ENCODE data around the gene FAM81A.
"Not testable (repeated sequence)": the region's sequence is repeated elsewhere in the genome, so short reads cannot be mapped to it uniquely, and the experiment has no call there.

Gene FAM81A

DNA sequence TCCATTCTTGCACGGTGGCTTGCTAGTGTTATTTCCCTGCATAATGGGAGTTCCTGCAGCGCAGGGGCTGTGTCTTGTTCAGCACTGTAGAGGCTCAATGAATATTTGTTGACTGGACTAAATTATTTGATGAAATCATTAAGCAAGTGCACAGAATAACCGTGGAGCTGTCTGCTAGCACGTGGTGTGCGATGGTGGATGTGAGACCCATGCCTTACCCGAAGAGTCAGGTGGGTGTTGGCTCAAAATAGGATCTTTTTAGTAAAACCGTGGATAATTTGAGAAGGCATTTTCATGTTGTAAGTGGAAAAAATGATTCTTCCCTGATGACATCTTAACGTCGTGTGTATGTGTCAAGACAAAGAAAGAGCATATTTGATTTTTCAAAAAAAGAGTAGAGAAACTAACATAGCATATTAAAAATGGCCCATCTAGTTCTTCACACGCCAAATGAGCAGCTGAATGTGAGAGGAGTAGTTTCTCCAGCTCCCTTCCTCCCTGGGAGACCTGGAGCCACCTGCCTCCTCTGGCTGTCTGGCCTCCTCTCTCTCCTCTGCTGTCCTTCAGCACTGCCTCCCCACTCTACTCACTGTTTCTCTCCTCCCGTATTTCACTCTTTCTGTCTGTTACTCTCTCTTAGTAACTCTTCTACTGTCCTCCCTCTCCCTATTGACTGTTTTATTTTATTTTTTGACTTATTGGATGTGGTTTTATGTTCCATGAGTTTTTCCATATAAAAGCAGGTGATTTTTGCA is 6.3 kb downstream of the FAM81A start:
- Mint-ChIP-seq H3K27ac (no peak overlapping the region), H3K4me3 (no peak overlapping the region), H3K4me1 (peaks cover 8% of the 10 kb centered on the region), H3K9me3 (no peaks in the 10 kb centered on the region), H3K27me3 (peaks cover 34% of the 10 kb centered on the region)
- DNase-seq, result no peak
- no peak for ATAC-seq

DNA sequence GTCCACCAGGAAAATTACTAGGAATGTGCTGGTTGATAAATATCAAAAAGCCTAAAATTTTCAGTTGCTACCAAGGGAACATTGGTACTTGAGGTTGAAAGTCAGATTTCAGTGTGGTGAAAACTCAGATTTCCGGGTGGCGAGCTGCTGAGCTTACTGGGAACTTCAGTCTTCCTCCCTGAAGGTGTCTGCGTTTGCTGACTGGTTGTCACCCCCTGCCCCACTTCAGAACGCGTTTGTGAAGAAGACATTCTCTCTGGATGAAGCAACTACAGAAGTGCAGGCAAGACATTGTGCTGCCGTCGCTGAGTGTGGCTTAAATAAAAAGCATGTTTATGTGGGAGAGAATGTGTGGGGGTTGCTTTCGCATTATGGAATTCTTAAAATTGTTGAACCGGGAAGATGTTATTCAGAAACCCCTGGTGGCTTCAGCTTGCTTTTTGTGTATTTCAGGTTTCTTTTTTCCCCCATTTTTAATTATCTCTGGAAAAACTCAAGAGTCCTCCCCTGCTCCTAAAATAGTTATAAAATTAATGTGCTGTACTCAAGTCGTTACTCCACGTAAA is 7.1 kb downstream of the FAM81A start:
- peaks cover 8% of the 10 kb centered on the region for H3K4me1 Mint-ChIP-seq
- peaks cover 26% of the 10 kb centered on the region for H3K27me3 Mint-ChIP-seq
- H3K27ac Mint-ChIP-seq, result no peak overlapping the region

DNA sequence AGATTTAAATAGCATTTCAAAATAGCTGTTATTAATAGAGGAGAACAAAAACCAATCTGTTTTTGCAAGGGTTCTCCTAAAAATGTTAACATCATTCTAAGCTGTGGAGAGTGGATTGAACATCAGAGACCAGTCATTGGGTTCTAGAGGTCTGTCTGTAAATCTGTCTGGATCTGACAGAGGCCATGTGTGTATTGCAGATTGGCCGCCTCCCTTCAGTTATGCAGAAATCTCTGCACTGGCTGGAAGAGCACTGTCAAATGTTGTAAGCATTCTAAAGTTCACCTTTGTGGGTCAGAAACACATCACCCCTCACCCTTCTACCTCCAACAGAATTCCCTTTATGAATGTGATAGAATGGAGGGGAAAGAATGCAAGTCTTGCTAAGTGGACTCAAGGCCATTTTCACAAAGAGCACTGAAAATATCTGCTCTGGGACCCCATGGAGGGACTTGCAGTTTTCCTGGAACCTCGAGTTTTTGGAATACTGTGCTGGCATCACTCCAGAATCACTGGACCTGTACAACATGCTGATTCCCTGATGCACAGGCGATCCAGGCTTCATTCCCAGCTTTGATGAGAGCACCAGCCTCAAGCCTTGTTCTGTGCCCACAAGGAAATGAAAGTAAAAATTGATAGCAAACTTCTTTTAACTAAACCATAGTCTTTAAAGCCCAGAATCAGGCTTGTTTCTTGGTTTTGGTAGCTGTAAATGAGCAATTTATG is 8.4 kb downstream of the FAM81A start:
- peaks cover 13% of the 10 kb centered on the region for H3K27me3 Mint-ChIP-seq
- H3K27ac Mint-ChIP-seq, result no peak overlapping the region
- DNase-seq, result no peak
- H3K9me3 Mint-ChIP-seq, result no peaks in the 10 kb centered on the region
- ATAC-seq, result no peak
- no peak overlapping the region for H3K4me3 Mint-ChIP-seq
- H3K4me1 Mint-ChIP-seq, result peaks cover 8% of the 10 kb centered on the region

More for the DNA sequence above, 7.1 kb downstream of the FAM81A start:
- H3K9me3 Mint-ChIP-seq, result no peaks in the 10 kb centered on the region
- DNase-seq, result no peak
- no peak overlapping the region for H3K4me3 Mint-ChIP-seq
- no peak for ATAC-seq

DNA sequence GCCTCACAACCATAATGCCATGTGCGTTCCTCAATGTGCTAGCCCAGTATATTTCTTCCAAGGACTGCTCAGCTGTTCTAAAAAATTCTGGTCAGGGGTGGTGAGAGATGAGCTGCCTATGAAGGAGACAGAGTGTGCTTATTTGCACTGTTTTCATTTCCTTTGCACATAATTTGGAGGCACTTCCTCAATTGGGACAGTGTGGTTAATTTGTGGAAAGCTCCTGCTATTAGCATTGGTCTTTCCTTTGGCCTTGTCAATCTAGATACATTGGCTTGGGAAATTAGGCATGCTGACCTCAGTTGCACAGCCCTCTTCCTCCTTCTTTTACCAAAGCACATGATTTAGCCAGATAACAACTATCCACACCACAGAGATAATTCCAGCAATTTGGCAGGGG is 9.4 kb downstream of the FAM81A start:
- no peak for DNase-seq
- Mint-ChIP-seq H3K4me1 (peaks cover 8% of the 10 kb centered on the region), H3K27me3 (peaks cover 8% of the 10 kb centered on the region), H3K27ac (no peak overlapping the region), H3K9me3 (no peaks in the 10 kb centered on the region), H3K4me3 (no peak overlapping the region)
- no peak for ATAC-seq

DNA sequence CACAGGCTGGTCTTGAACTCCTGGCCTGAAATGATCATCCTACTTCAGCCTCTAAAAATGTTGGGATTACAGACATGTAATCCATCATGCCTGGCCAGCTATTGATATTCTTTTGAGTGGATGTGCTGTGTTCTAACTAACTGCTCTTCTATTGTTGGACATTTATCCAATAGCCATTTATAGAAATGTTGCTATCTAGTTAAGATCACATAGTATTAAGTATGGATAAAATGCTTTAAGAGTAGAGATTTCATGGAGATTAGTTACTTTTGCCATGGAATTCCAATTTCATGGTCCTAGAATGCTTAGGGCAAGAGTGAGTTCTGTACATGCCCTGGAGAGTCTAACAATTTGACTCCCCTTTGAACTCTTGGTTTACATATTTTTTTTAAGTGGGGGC is 10.9 kb downstream of the FAM81A start:
- DNase-seq (no peak), ATAC-seq (no peak)
- Mint-ChIP-seq H3K4me3 (no peak overlapping the region), H3K27ac (no peak overlapping the region), H3K27me3 (peaks cover 1% of the 10 kb centered on the region), H3K9me3 (no peaks in the 10 kb centered on the region), H3K4me1 (peaks cover 8% of the 10 kb centered on the region)

DNA sequence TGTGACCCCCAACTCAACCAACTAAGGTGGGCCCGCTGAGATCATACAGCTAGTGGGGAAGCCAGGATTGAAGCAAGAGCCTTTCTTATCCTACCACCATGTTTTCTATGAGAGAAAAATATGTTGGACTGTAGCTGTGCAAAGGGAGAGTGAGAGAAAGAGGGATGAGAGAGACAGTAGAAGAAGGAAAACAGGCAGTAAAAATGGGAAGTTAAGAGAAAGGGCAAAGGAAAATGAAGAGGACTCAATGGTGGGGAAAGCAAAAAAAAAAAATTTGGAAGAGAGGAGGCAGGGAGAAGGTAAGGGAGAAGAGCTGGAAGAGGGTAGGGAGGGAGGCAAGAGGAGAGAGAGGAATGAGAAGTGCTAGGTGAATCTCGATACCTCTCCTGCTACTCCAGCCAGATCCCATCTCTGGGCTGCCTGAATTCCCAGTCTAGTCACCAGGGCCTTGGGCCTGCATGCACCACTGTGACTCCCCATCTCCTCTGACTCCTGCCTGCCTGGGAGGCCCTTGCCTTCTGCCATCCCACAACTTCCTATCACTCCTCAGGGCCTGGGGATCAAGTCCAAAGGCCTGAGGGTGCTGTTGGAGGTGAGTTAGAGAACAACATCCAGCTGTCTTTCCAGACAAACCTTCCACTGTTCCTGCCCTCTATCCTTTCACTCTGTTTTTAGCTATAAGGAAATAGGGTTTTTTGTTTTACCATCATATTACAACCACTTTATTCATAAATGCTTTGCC is 15.7 kb downstream of the FAM81A start:
- Mint-ChIP-seq H3K27ac (no peak overlapping the region), H3K4me1 (no peaks in the 10 kb centered on the region), H3K27me3 (no peaks in the 10 kb centered on the region), H3K4me3 (no peak overlapping the region), H3K9me3 (no peaks in the 10 kb centered on the region)
- ATAC-seq (no peak), DNase-seq (no peak)

DNA sequence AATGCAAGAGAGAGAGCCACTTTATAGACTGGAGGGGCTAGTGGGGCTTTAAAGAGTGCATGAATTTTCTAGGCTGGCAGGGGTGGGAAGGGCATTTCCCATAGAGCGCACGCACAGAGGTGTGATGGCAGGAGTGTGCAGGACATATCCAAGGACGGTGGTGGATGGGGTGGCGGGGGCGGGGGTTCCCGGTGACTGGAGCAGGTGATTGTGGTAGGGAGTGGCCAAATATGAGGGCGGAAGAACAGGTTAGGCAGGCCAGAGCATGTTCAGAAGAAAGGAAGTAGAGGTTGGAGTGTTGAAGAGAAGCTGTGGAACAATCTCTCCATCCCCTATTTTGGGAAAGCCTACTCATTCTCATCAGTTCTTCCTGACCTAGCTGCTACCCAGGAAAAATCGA is 18.1 kb downstream of the FAM81A start:
- Mint-ChIP-seq H3K4me1 (no peaks in the 10 kb centered on the region), H3K27ac (no peak overlapping the region), H3K27me3 (peaks cover 3% of the 10 kb centered on the region), H3K4me3 (no peak overlapping the region), H3K9me3 (peaks cover 0 to 3% of the 10 kb centered on the region in 2 donors)
- no peak for ATAC-seq
- no peak for DNase-seq

DNA sequence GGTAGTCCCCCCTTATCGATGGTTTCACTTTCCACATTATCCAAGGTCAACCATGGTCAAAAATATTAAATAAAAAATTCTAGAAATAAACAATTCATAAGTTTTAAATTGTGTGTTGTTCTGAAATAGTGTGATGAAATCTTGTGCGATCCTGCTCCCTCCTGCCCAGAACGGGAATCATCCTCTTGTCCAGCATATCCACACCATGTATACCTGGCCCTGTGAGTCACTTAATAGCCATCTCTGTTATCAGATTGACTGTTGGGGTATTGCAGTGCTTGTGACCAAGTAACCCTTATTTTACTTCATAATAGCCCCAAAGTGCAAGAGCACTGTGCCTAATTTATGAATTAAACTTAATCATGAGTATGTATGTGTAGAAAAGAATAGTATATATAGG is 19.1 kb downstream of the FAM81A start:
- no peak overlapping the region for H3K4me3 Mint-ChIP-seq
- H3K27me3 Mint-ChIP-seq, result peaks cover 7% of the 10 kb centered on the region
- DNase-seq, result no peak
- H3K9me3 Mint-ChIP-seq, result peaks cover 0 to 10% of the 10 kb centered on the region in 2 donors
- no peak for ATAC-seq
- no peak overlapping the region for H3K27ac Mint-ChIP-seq
- no peaks in the 10 kb centered on the region for H3K4me1 Mint-ChIP-seq

DNA sequence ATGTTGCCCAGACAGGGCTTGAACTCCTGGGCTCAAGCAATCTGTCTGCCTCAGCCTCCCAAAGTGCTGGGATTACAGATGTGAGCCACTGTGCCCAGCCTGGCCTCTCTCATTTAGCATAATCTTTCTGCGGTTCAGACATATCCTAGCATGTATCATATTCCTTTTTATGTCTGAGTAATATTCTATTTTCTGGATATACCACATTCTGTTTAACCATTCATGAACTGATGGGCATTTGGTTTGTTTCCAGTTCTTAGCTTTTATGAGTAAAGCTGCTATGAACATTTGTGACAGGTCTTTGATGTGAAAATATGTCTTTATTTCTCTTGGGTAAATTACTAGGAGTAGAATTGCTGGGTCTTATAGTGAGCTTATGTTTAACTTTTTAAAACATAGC is 23.5 kb downstream of the FAM81A start:
- no peak overlapping the region for H3K27ac Mint-ChIP-seq
- H3K27me3 Mint-ChIP-seq, result peaks cover 7% of the 10 kb centered on the region

DNA sequence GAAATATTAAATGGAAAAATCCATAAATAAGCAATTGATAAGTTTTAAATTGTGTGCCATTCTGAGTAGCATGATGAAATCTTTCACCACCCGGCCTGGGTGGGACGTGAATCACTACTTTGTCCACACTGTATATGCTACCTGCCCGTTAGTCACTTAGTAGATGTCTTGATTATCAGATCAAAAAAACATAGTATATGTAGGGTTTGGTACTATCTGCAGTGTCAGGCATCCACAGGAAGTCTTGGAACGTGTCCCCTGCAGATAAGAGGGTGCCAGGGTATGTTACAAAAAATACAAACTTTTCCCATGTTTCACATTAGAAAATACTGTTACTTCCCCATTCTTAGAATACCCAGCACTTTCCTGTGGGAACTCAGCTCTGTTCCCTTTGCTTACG is 35.2 kb downstream of the FAM81A start:
- Mint-ChIP-seq H3K27ac (peak overlapping the region in 1 of 2 donors; percentile 20), H3K27me3 (peaks cover 12% of the 10 kb centered on the region), H3K4me1 (no peaks in the 10 kb centered on the region), H3K4me3 (no peak overlapping the region), H3K9me3 (peaks cover 0 to 6% of the 10 kb centered on the region in 2 donors)
- ATAC-seq (no peak), DNase-seq (no peak)

More for the DNA sequence above, 23.5 kb downstream of the FAM81A start:
- H3K4me3 Mint-ChIP-seq, result no peak overlapping the region
- H3K4me1 Mint-ChIP-seq, result no peaks in the 10 kb centered on the region
- H3K9me3 Mint-ChIP-seq, result peaks cover 0 to 10% of the 10 kb centered on the region in 2 donors
- no peak for DNase-seq
- ATAC-seq, result no peak

DNA sequence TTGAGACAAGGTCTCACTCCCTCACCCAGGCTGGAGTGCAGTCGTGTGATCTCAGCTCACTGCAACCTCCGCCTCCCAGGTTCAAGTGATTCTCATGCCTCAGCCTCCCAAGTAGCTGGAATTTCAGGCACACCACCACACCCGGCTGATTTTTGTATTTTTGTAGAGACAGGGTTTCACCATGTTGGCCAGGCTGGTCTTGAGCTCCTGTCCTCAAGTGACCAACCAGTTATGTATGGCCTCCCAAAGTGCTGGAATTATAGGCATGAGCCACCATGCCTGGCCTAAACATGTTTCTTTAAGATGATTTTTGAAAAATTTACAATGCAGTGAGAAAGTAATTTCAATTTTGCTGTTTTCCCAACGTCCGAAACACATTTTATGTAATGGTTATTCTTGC is 37.2 kb downstream of the FAM81A start:
- ATAC-seq, DNase-seq, H3K27ac Mint-ChIP-seq, H3K4me3 Mint-ChIP-seq, H3K9me3 Mint-ChIP-seq, H3K4me1 Mint-ChIP-seq: not testable (repeated sequence)
- peaks cover 13% of the 10 kb centered on the region for H3K27me3 Mint-ChIP-seq

DNA sequence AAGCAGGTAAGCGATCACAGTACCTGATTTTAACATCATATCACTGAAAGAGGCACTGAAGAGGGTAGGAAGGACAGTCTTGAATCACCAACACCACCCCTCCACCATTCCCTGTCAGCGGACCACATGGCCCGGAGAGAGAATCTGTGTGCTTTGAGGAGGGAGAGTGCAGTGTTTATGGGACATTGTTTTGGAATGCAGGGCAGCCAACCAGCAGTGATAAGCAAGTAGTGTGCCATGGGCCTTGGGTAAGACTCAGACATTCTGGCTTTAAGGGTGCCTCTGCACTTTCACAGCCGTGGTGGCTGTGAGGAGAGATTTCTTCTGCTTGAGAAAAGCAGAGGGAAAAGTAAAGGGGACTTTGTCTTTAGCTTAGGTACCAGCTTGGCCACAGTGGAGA is 46.4 kb downstream of the FAM81A start:
- H3K4me1 Mint-ChIP-seq, result no peaks in the 10 kb centered on the region
- no peak for DNase-seq
- peak overlapping the region in 1 of 2 donors; percentile 23 for H3K27ac Mint-ChIP-seq
- H3K4me3 Mint-ChIP-seq, result no peak overlapping the region
- H3K9me3 Mint-ChIP-seq, result no peaks in the 10 kb centered on the region
- H3K27me3 Mint-ChIP-seq, result peaks cover 22% of the 10 kb centered on the region
- ATAC-seq, result no peak

DNA sequence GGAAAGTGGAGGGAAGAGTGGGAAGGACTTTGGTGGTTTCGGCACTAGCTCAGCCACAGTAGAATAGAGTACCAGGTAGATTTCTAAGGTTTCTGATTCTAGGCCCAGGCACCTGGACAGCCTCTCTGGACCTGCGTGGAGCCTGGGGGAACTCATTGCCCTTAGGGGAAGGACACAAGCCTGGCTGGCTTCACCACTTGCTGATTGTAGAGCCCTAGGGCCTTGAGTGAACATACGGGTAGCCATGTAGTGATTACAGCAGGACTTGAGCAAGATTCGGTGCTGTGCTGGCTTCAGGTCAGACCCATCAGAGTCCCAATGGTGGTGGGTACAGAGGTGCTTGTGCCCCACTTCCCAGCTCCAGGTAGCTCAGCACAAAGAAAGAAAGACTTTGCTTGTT is 47.0 kb downstream of the FAM81A start:
- DNase-seq (no peak), ATAC-seq (no peak)
- Mint-ChIP-seq H3K4me3 (no peak overlapping the region), H3K4me1 (no peaks in the 10 kb centered on the region), H3K27me3 (peaks cover 15% of the 10 kb centered on the region), H3K27ac (no peak overlapping the region), H3K9me3 (no peaks in the 10 kb centered on the region)

DNA sequence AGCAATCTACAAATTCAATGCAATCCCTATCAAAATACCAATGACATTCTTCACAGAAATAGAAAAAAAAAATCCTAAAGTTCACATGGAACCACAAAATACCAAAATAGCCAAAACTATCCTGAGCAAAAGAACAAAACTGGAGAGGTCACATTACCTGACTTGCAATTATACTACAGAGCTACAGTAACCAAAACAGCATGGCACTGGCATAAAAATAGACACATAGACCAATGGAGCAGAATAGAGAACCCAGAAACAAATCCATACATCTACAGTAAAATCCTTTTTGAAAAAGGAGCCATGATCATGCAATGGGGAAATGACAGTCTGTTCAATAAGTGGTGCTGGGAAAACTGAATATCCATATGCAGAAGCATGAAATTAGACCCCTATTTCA is 51.5 kb downstream of the FAM81A start:
- not testable (repeated sequence) for H3K27ac Mint-ChIP-seq, H3K4me3 Mint-ChIP-seq, ATAC-seq, H3K4me1 Mint-ChIP-seq, H3K9me3 Mint-ChIP-seq, DNase-seq
- H3K27me3 Mint-ChIP-seq, result peaks cover 12% of the 10 kb centered on the region

DNA sequence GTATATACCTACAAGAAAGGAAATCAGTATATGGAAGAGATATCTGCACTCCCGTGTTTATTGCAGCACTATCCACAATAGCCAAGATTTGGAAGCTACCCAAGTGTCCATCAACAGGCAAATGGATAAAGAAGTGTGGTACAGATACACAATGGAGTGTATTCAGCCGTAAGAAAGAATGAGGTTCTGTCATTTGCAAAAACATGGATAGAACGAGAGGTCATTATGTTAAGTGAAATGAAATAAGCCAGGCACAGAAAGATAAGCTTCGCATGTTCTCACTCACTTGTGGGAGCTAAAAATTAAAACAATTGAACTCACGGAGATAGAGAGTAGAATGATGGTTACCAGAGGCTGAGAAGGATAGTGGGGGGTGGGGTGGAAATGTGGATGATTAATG is 53.1 kb downstream of the FAM81A start:
- Mint-ChIP-seq H3K27me3 (no peaks in the 10 kb centered on the region), H3K4me1 (peaks cover 6% of the 10 kb centered on the region), H3K9me3 (no peaks in the 10 kb centered on the region), H3K27ac (no peak overlapping the region), H3K4me3 (no peak overlapping the region)
- no peak for ATAC-seq
- no peak for DNase-seq
